GM21737 (cell line): ENCODE measurements around the gene ZNF33A.
"Not testable (repeated sequence)": the region's sequence is repeated elsewhere in the genome, so short reads cannot be mapped to it uniquely, and the experiment has no call there.

Source experiments
- ATAC-seq: cut with Tn5 transposase; IDR thresholded peaks from one replicate; pipeline ENCODE4 v1.9.1; 2021; ENCODE audit warnings: mild to moderate bottlenecking, moderate library complexity; ENCODE audit not compliant: unreplicated experiment

Gene ZNF33A

GRCh38 chr10:38043516-38043915 is 33.0 kb downstream of the ZNF33A start:
- ATAC-seq: no peak

GRCh38 chr10:38045129-38045528 is 34.7 kb downstream of the ZNF33A start:
- ATAC-seq: no peak

- no peak for ATAC-seq
Measured at GRCh38 chr10:38047666-38048065, 37.2 kb downstream of the ZNF33A start.

- no peak for ATAC-seq
Measured at GRCh38 chr10:38050212-38050611, 39.7 kb downstream of the ZNF33A start.

- ATAC-seq: no peak
Measured at GRCh38 chr10:38054361-38054797, 43.9 kb downstream of the ZNF33A start.

GRCh38 chr10:38055274-38055894 is 44.9 kb downstream of the ZNF33A start:
- not testable (repeated sequence) for ATAC-seq

- ATAC-seq: not testable (repeated sequence)
Measured at GRCh38 chr10:38069663-38070062, 59.2 kb downstream of the ZNF33A start.

GRCh38 chr10:38070501-38070900 is 60.0 kb downstream of the ZNF33A start:
- no peak for ATAC-seq

GRCh38 chr10:38072552-38072951 is 62.1 kb downstream of the ZNF33A start:
- ATAC-seq: no peak

GRCh38 chr10:38076687-38077086 is 66.2 kb downstream of the ZNF33A start:
- ATAC-seq: no peak

GRCh38 chr10:38093318-38093717 is 82.8 kb downstream of the ZNF33A start:
- not testable (repeated sequence) for ATAC-seq

- ATAC-seq: peak; percentile 23
Measured at GRCh38 chr10:38093816-38094157, 83.3 kb downstream of the ZNF33A start.

GRCh38 chr10:38094158-38094926 is 83.9 kb downstream of the ZNF33A start, which contains the start of gene ZNF37A:
Gene ZNF37A (plus strand): TSS chr10:38094337. CDS start chr10:38096618, 2,281 bp downstream.
- peak; percentile 98 for ATAC-seq

GRCh38 chr10:38094927-38095574 is 84.6 kb downstream of the ZNF33A start:
- ATAC-seq: no peak

GRCh38 chr10:38102880-38103279 is 92.4 kb downstream of the ZNF33A start:
- no peak for ATAC-seq

- no peak for ATAC-seq
Measured at GRCh38 chr10:38103756-38104155, 93.3 kb downstream of the ZNF33A start.

GRCh38 chr10:38112159-38112558 is 101.7 kb downstream of the ZNF33A start:
- ATAC-seq: no peak
